Hepatocyte (in vitro differentiated cells): ENCODE results near the gene RASAL1. TPM values are rescaled to one million over a fixed set of nuclear protein-coding genes. Genes with fewer than 3 reads are reported as not detected.

Experiments
- DNase-seq: peaks from one replicate; pipeline ENCODE4 v3.0.0-alpha.2; 2016; ENCODE audit warnings: low spot score
- H2AFZ ChIP-seq: fragments of 200-600 bp; sonication (generic); 2 replicates; pipeline ENCODE4 v1.6.0; 2016; ENCODE audit warnings: antibody characterized with exemption, mild to moderate bottlenecking
- H3K27ac ChIP-seq: fragments of 200-600 bp; sonication (generic); 2 replicates; pipeline ENCODE4 v1.5.1; 2016; ENCODE audit warnings: mild to moderate bottlenecking
- H3K27me3 ChIP-seq: fragments of 200-600 bp; sonication (generic); 2 replicates; pipeline ENCODE4 v1.6.1; 2016
- H3K36me3 ChIP-seq: fragments of 200-600 bp; sonication (generic); replicated peaks from 2 replicates; pipeline ENCODE4 v1.5.1; 2016; ENCODE audit warnings: low read depth; ENCODE audit not compliant: insufficient read depth
- H3K4me1 ChIP-seq: fragments of 200-600 bp; sonication (generic); 2 replicates; pipeline ENCODE4 v1.5.1; 2016; ENCODE audit warnings: mild to moderate bottlenecking, moderate library complexity; ENCODE audit not compliant: insufficient read depth
- H3K4me2 ChIP-seq: fragments of 200-600 bp; sonication (generic); 2 replicates; pipeline ENCODE4 v1.6.0; 2016
- H3K4me3 ChIP-seq: fragments of 200-600 bp; sonication (generic); 2 replicates; pipeline ENCODE4 v1.5.1; 2016; ENCODE audit warnings: mild to moderate bottlenecking
- H3K79me2 ChIP-seq: fragments of 200-600 bp; sonication (generic); 2 replicates; pipeline ENCODE4 v1.6.0; 2017; ENCODE audit warnings: mild to moderate bottlenecking
- H3K9me2 ChIP-seq: fragments of 200-600 bp; sonication (generic); replicated peaks from 2 replicates; pipeline ENCODE4 v1.6.0; 2017; ENCODE audit warnings: mild to moderate bottlenecking; ENCODE audit not compliant: insufficient read depth
- H3K9me3 ChIP-seq: fragments of 200-600 bp; sonication (generic); 2 replicates; pipeline ENCODE4 v1.5.1; 2016; ENCODE audit warnings: low read depth, mild to moderate bottlenecking
- H4K20me1 ChIP-seq: fragments of 200-600 bp; sonication (generic); 2 replicates; pipeline ENCODE4 v1.6.0; 2016; ENCODE audit warnings: mild to moderate bottlenecking; ENCODE audit not compliant: insufficient read depth, poor library complexity, severe bottlenecking
- CTCF ChIP-seq: fragments of 200-600 bp; sonication (generic); IDR thresholded peaks from 2 replicates; pipeline ENCODE4 v1.5.1; 2016; ENCODE audit warnings: antibody characterized with exemption, mild to moderate bottlenecking; ENCODE audit not compliant: poor library complexity
- EZH2 ChIP-seq: fragments of 200-600 bp; sonication (generic); IDR thresholded peaks from 2 replicates; pipeline ENCODE4 v1.6.1; 2016; ENCODE audit warnings: antibody characterized with exemption, mild to moderate bottlenecking, borderline replicate concordance
- EZH2phosphoT487 ChIP-seq: fragments of 200-600 bp; sonication (generic); IDR thresholded peaks from one replicate; pipeline ENCODE4 v1.6.1; 2018; ENCODE audit warnings: antibody characterized with exemption, mild to moderate bottlenecking, low read depth, moderate library complexity; ENCODE audit not compliant: unreplicated experiment, severe bottlenecking
- WGBS: methylation state at CpG from one replicate; pipeline ENCODE4 v1.1.6; 2016; ENCODE audit warnings: low lambda C conversion rate; ENCODE audit errors: missing lambda C conversion rate; 5-methylcytosine and 5-hydroxymethylcytosine counted together
- polyA plus RNA-seq: library from polyadenylated mRNA; unstranded; fragments of >200 nt; fragmentation: Nextera tagmentation; extraction: Ambion mirVana; gene quantifications from 2 replicates; pipeline ENCODE4 v1.2.1, GENCODE V29; 2016
- total RNA-seq: library from RNA; depleted of rRNA; stranded (reverse); fragments of >200 nt; gene quantifications from 2 replicates; pipeline ENCODE4 v1.2.3, GENCODE V29; 2014

RASAL1 gene
- total and polyA plus RNA-seq, 2 experiments from 2014 or later = 0.74 TPM; not detected in 1

- no peak for DNase-seq
- H4K20me1 ChIP-seq = no peaks in the 10 kb centered on the region
- no peak overlapping the region for H3K27ac ChIP-seq
- H3K4me3 ChIP-seq = no peak overlapping the region
- no peaks in the 10 kb centered on the region for H3K4me1 ChIP-seq
- H3K4me2 ChIP-seq = no peak overlapping the region
- H3K36me3 ChIP-seq = no peaks in the 10 kb centered on the region
- H3K9me3 ChIP-seq = no peaks in the 10 kb centered on the region
- TF ChIP-seq EZH2 = no peak
- TF ChIP-seq CTCF = no peak
- no peak for TF ChIP-seq EZH2phosphoT487
- H3K79me2 ChIP-seq = no peaks in the 10 kb centered on the region
- H2AFZ ChIP-seq = no peak overlapping the region
- H3K9me2 ChIP-seq = no peaks in the 10 kb centered on the region
- peaks cover 28% of the 10 kb centered on the region for H3K27me3 ChIP-seq
- 92% methylated on average over 9 of the region's 9 CpGs for WGBS
Measured at GRCh38 chr12:113063396-113064350, 71.9 kb downstream of the RASAL1 start.

- 66% methylated on average over 23 of the region's 23 CpGs for WGBS
- no peaks in the 10 kb centered on the region for H3K4me1 ChIP-seq
- peaks cover 35% of the 10 kb centered on the region for H3K27me3 ChIP-seq
- H3K36me3 ChIP-seq = no peaks in the 10 kb centered on the region
- H3K9me2 ChIP-seq = no peaks in the 10 kb centered on the region
- no peak overlapping the region for H3K4me2 ChIP-seq
- no peaks in the 10 kb centered on the region for H3K9me3 ChIP-seq
- no peaks in the 10 kb centered on the region for H3K79me2 ChIP-seq
- H3K27ac ChIP-seq = no peak overlapping the region
- TF ChIP-seq EZH2 (no peak), EZH2phosphoT487 (no peak), CTCF (no peak)
- H3K4me3 ChIP-seq = no peak overlapping the region
- H4K20me1 ChIP-seq = no peaks in the 10 kb centered on the region
- H2AFZ ChIP-seq = no peak overlapping the region
- no peak for DNase-seq
Measured at GRCh38 chr12:113062502-113063395, 72.8 kb downstream of the RASAL1 start.

- Histone ChIP-seq H4K20me1 (no peaks in the 10 kb centered on the region), H3K9me2 (no peaks in the 10 kb centered on the region), H2AFZ (no peak overlapping the region), H3K4me1 (no peaks in the 10 kb centered on the region), H3K27ac (no peak overlapping the region), H3K27me3 (peaks cover 51% of the 10 kb centered on the region), H3K4me3 (no peak overlapping the region), H3K4me2 (no peak overlapping the region), H3K9me3 (no peaks in the 10 kb centered on the region), H3K79me2 (no peaks in the 10 kb centered on the region), H3K36me3 (no peaks in the 10 kb centered on the region)
- 78% methylated on average over 10 of the region's 10 CpGs for WGBS
- no peak for DNase-seq
- TF ChIP-seq EZH2phosphoT487 (no peak), CTCF (no peak), EZH2 (no peak)
Measured at GRCh38 chr12:113061061-113061694, 74.4 kb downstream of the RASAL1 start.
